CD4-positive, alpha-beta memory T cell (primary cell): ENCODE data around the gene PWWP2B. TPM values are rescaled to one million over a fixed set of nuclear protein-coding genes. Genes with fewer than 3 reads are reported as not detected.
A peak's percentile ranks its signal among the peaks of the same experiment; 100 is the strongest.

Experiments used
- CTCF ChIA-PET: fragments of 350-600 bp; sonication (Branson Sonifier 250); formaldehyde crosslinking; loops from one replicate; lab custom pipeline; 2021; ENCODE audit warnings: inconsistent platforms; ENCODE audit not compliant: partially characterized antibody; lab: Charles Lee
- POLR2A ChIA-PET: fragments of 350-600 bp; sonication (Branson Sonifier 250); formaldehyde crosslinking; loops from one replicate; lab custom pipeline; 2021; ENCODE audit not compliant: partially characterized antibody; lab: Charles Lee
- DNase-seq, 5 donors: peaks; one replicate each; pipeline versions ENCODE4 v3.0.0 to v3.0.0-alpha.2; 2020 to 2022; ENCODE audit warnings: mixed read lengths in 1 of 5
- H3K27ac ChIP-seq: one replicate; pipeline ENCODE4 v1.7.0; 2013; ENCODE audit warnings: low read depth, low read length
- H3K27me3 ChIP-seq: 2 replicates; pipeline ENCODE4 v1.7.0; 2013; ENCODE audit warnings: mild to moderate bottlenecking, low read length, moderate library complexity; ENCODE audit not compliant: insufficient read depth
- H3K36me3 ChIP-seq: 2 replicates; pipeline ENCODE4 v1.7.0; 2013; ENCODE audit warnings: mild to moderate bottlenecking, low read length, moderate library complexity; ENCODE audit not compliant: insufficient read depth
- H3K4me1 ChIP-seq: 2 replicates; pipeline ENCODE4 v1.7.0; 2013; ENCODE audit warnings: mild to moderate bottlenecking, low read length, moderate library complexity; ENCODE audit not compliant: insufficient read depth
- H3K4me3 ChIP-seq, 2 donors: one replicate each; pipeline ENCODE4 v1.7.0; 2013; ENCODE audit warnings: low read length in 2 of 2, mild to moderate bottlenecking in 1 of 2
- H3K9me3 ChIP-seq, 2 donors: one replicate each; pipeline ENCODE4 v1.7.0; 2013; ENCODE audit warnings: low read length in 2 of 2, control low read depth in 1 of 2; ENCODE audit not compliant: control insufficient read depth in 1 of 2
- H3K27ac Mint-ChIP-seq, 7 donors: one replicate each; pipeline ENCODE4 v1.8.0; 2020 to 2021; ENCODE audit warnings: mixed read lengths in 7 of 7, mild to moderate bottlenecking in 6 of 7, inconsistent platforms in 3 of 7, moderate library complexity in 3 of 7
- H3K27me3 Mint-ChIP-seq, 2 donors: one replicate each; pipeline ENCODE4 v1.8.0; 2020 to 2021; ENCODE audit warnings: mixed read lengths in 2 of 2
- H3K36me3 Mint-ChIP-seq, 2 donors: one replicate each; pipeline ENCODE4 v1.8.0; 2020 to 2021; ENCODE audit warnings: mixed read lengths in 2 of 2, inconsistent platforms in 1 of 2, mild to moderate bottlenecking in 1 of 2
- H3K4me1 Mint-ChIP-seq, 4 donors: one replicate each; pipeline ENCODE4 v1.8.0; 2020 to 2021; ENCODE audit warnings: mixed read lengths in 4 of 4, mild to moderate bottlenecking in 1 of 4
- H3K4me3 Mint-ChIP-seq, 8 donors: one replicate each; pipeline ENCODE4 v1.8.0; 2020 to 2021; ENCODE audit warnings: mixed read lengths in 8 of 8, mild to moderate bottlenecking in 7 of 8, moderate library complexity in 6 of 8, inconsistent platforms in 3 of 8
- H3K9me3 Mint-ChIP-seq, 8 donors: one replicate each; pipeline ENCODE4 v1.8.0; 2020 to 2021; ENCODE audit warnings: mixed read lengths in 8 of 8, mild to moderate bottlenecking in 5 of 8, inconsistent platforms in 3 of 8, moderate library complexity in 1 of 8
- intact Hi-C: fragments of 100-400 bp; cut with micrococcal nuclease; formaldehyde crosslinking; loops from one replicate; pipeline ENCODE4 v1.15.1; 2023
- polyA plus RNA-seq, 2 donors: library from polyadenylated mRNA; unstranded; fragments of 300-500 nt; fragmentation: Illumina TruSeq; gene quantifications; one replicate each; pipeline ENCODE4 v1.2.3, GENCODE V29; 2021
- total RNA-seq, 2 experiments: library from RNA; stranded (reverse); gene quantifications; one replicate each; pipeline ENCODE4 v1.2.3, GENCODE V29; 2021

PWWP2B gene
- total RNA-seq = 1 to 10 TPM; 9.4 to 9.9 TPM
- polyA plus RNA-seq = 1 to 10 TPM in 1 of 2 donors, under 1 TPM in 1; 0.92 to 3.2 TPM

DNA sequence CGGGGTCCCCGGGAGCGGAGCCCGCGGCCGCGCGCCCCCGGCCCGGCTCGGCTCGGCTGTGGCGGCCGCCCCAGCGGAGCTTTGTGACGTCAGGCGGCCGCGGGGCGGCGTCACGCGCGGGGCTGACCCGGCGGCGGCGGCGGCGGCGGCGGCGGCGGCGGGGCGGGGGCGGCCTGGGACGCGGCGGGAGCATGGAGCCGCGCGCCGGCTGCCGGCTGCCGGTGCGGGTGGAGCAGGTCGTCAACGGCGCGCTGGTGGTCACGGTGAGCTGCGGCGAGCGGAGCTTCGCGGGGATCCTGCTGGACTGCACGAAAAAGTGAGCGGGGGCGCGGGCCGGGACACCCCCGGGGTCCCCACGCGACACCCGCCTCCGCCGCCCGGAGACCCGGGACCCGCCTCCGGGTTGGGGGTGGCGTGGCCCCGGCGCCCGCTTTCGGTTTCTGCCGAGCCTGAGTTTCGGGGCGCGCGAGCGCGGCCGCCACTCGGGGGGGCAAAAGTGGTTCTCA, at the start of gene PWWP2B:
Gene PWWP2B (plus strand): TSS at position 165 of the 506 bp plus-strand sequence. CDS start 27 bp downstream, at position 192.
- H3K36me3 ChIP-seq = no peaks in the 10 kb centered on the region
- no peaks in the 10 kb centered on the region for H3K27me3 Mint-ChIP-seq
- H3K9me3 ChIP-seq = no peaks in the 10 kb centered on the region
- DNase-seq = peak; percentile 54 to 77 (median 65)
- intact Hi-C loops = loop anchor here (1.0 kb wide), 1 partner anchor 140 kb away; the partner anchor contains the start of gene INPP5A
- H3K27ac Mint-ChIP-seq = peak within 1 kb of the TSS; percentile 76 to 96 (median 90)
- H3K36me3 Mint-ChIP-seq = peaks cover 0 to 2% of the 10 kb centered on the region in 2 donors
- peak within 1 kb of the TSS; percentile 89 to 94 (median 91) for H3K4me3 Mint-ChIP-seq
- POLR2A ChIA-PET = interaction anchor here (0.6 to 2.8 kb wide), 6 partner anchors 9 to 167 kb away, joined by 3 to 41 read pairs (median 4); no protein-coding TSS in a partner anchor
- peak within 1 kb of the TSS; percentile 62 for H3K27ac ChIP-seq
- peak within 1 kb of the TSS; percentile 28 to 69 for H3K4me3 ChIP-seq
- peaks cover 0 to 5% (median 0%) of the 10 kb centered on the region in 8 donors for H3K9me3 Mint-ChIP-seq
- H3K4me1 ChIP-seq = peaks cover 26% of the 10 kb centered on the region
- H3K4me1 Mint-ChIP-seq = peaks cover 7 to 30% (median 17%) of the 10 kb centered on the region in 4 donors
- H3K27me3 ChIP-seq = no peaks in the 10 kb centered on the region
- CTCF ChIA-PET = interaction anchor here (0.6 to 1.4 kb wide), 4 partner anchors 46 to 55 kb away, joined by 3 to 6 read pairs (median 3); no protein-coding TSS in a partner anchor

DNA sequence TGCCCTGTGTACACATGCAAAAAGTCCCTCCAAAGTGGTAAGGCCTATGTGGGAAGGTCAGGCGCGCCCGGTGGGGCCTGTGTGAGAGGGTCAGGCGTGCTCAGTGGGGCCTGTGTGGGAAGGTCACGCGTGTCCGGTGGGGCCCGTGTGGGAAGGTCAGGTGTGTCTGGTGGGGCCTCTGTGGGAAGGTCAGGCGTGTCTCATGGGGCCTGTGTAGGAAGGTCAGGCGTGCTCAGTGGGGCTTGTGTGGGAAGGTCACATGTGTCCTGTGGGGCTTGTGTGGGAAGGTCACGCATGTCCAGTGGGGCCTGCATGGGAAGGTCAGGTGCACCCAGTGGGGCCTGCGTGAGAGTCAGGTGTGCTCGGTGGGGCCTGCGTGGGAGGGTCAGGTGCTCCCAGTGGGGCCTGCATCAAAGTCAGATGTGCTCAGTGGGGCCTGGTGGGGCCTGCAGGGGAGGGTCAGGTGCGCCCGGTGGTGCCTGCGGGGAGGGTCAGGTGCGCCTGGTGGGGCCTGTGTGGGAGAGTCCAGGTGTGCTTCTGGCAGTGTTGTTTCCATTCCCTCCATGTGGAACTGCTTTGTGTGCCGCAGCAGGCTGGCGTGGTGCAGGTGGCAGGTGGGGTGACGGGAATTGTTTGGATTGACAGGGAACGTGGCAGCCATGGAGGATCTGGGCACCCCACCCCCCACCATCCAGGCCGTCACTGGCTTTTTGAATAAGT, 49.6 kb upstream of the PWWP2B start:
- H3K9me3 Mint-ChIP-seq = peaks cover 0 to 3% (median under 1%) of the 10 kb centered on the region in 8 donors
- peaks cover 2 to 9% of the 10 kb centered on the region in 2 donors for H3K36me3 Mint-ChIP-seq
- H3K4me1 ChIP-seq = no peaks in the 10 kb centered on the region
- H3K9me3 ChIP-seq = no peaks in the 10 kb centered on the region
- no peak overlapping the region for H3K27ac ChIP-seq
- CTCF ChIA-PET = interaction anchor here (1.2 kb wide), 1 partner anchor 15 kb away, joined by 4 read pairs; no protein-coding TSS in a partner anchor
- no peaks in the 10 kb centered on the region for H3K27me3 ChIP-seq
- H3K27me3 Mint-ChIP-seq = no peaks in the 10 kb centered on the region
- no peaks in the 10 kb centered on the region for H3K36me3 ChIP-seq
- intact Hi-C loops = no loop called here
- no peak overlapping the region for H3K27ac Mint-ChIP-seq
- no peak overlapping the region for H3K4me3 ChIP-seq
- POLR2A ChIA-PET = no interaction called here
- no peak overlapping the region for H3K4me3 Mint-ChIP-seq
- H3K4me1 Mint-ChIP-seq = no peaks in the 10 kb centered on the region
- no peak for DNase-seq

- peaks cover 1 to 5% of the 10 kb centered on the region in 2 donors for H3K36me3 Mint-ChIP-seq
- H3K27ac Mint-ChIP-seq = no peak overlapping the region
- H3K4me3 Mint-ChIP-seq = no peak overlapping the region
- ChIA-PET CTCF (interaction anchor here (1.2 kb wide), 1 partner anchor 14 kb away, joined by 4 read pairs; no protein-coding TSS in a partner anchor), POLR2A (no interaction called here)
- no peak overlapping the region for H3K27ac ChIP-seq
- no peak overlapping the region for H3K4me3 ChIP-seq
- no peaks in the 10 kb centered on the region for H3K27me3 Mint-ChIP-seq
- intact Hi-C loops = no loop called here
- peaks cover 0 to 4% (median 2%) of the 10 kb centered on the region in 4 donors for H3K4me1 Mint-ChIP-seq
- DNase-seq = no peak
- no peaks in the 10 kb centered on the region for H3K9me3 ChIP-seq
- H3K27me3 ChIP-seq = no peaks in the 10 kb centered on the region
- H3K4me1 ChIP-seq = no peaks in the 10 kb centered on the region
- no peaks in the 10 kb centered on the region for H3K9me3 Mint-ChIP-seq
- H3K36me3 ChIP-seq = no peaks in the 10 kb centered on the region
Measured at GRCh38 chr10:132347931-132348267, 49.1 kb upstream of the PWWP2B start.

GRCh38 chr10:132349766-132350165, 47.2 kb upstream of the PWWP2B start:
- Histone ChIP-seq H3K9me3 (no peaks in the 10 kb centered on the region), H3K27ac (no peak overlapping the region), H3K27me3 (no peaks in the 10 kb centered on the region), H3K4me1 (no peaks in the 10 kb centered on the region), H3K36me3 (no peaks in the 10 kb centered on the region), H3K4me3 (no peak overlapping the region)
- Mint-ChIP-seq H3K4me1 (peaks cover 0 to 8% (median 3%) of the 10 kb centered on the region in 4 donors), H3K36me3 (peaks cover 1 to 2% of the 10 kb centered on the region in 2 donors), H3K27me3 (no peaks in the 10 kb centered on the region), H3K4me3 (no peak overlapping the region), H3K9me3 (no peaks in the 10 kb centered on the region), H3K27ac (no peak overlapping the region)
- POLR2A ChIA-PET = no interaction called here
- DNase-seq = no peak
- intact Hi-C loops = loop anchor here (5.0 kb wide), 1 partner anchor 42 kb away; the partner anchor contains the start of gene STK32C
- CTCF ChIA-PET = interaction anchor here (0.9 to 1.3 kb wide), 2 partner anchors 11 kb away, joined by 3 to 5 read pairs; no protein-coding TSS in a partner anchor

DNA sequence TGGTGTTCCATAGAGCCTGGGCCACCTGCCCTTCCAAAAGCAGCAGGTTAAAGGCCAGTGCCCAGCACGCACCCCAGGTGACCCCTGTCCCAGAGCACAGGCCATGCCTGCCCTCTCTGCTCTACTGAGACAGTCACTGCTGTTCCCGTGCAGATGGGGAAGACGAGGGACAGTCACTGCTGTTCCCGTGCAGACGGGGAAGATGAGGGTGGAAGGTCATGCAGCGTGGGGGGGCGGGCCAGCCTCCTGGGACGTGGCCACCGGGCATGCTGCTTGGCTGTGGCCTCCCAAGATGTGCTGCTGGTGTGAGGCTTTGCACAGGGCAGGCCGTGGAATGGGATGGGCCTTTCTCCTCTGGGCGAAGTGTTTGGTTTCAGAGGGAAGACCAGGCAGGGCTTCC, 46.6 kb upstream of the PWWP2B start:
- Histone ChIP-seq H3K27ac (no peak overlapping the region), H3K9me3 (no peaks in the 10 kb centered on the region), H3K36me3 (no peaks in the 10 kb centered on the region), H3K27me3 (no peaks in the 10 kb centered on the region), H3K4me3 (no peak overlapping the region), H3K4me1 (no peaks in the 10 kb centered on the region)
- CTCF ChIA-PET = interaction anchor here (0.9 to 1.3 kb wide), 2 partner anchors 10 to 12 kb away, joined by 3 to 5 read pairs; no protein-coding TSS in a partner anchor
- intact Hi-C loops = loop anchor here (5.0 kb wide), 1 partner anchor 43 kb away; the partner anchor contains the start of gene STK32C
- Mint-ChIP-seq H3K36me3 (peaks cover 0 to 1% of the 10 kb centered on the region in 2 donors), H3K4me3 (no peak overlapping the region), H3K9me3 (no peaks in the 10 kb centered on the region), H3K27me3 (no peaks in the 10 kb centered on the region), H3K4me1 (peaks cover 0 to 8% (median 3%) of the 10 kb centered on the region in 4 donors), H3K27ac (no peak overlapping the region)
- POLR2A ChIA-PET = no interaction called here
- no peak for DNase-seq

DNA sequence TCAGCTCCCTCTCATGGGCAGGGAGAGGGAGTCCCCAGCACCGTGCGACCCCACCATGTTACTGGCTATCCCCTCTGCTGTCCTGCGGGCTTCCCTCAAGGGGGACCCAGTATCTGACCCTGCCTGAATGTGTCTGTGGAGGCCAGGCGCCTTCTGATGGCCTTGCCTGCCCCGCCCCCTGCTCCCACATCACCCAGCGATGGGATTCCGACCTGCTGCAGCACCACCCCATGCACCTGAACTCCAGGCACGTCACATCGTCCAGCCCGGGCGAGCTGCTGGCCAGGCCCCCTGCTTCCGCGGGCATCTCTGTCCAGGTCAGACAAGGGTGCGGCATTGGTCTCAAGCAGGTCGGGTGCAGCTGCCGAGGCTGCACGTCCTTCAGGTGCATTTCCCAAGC, 46.1 kb upstream of the PWWP2B start:
- Histone ChIP-seq H3K4me1 (no peaks in the 10 kb centered on the region), H3K36me3 (no peaks in the 10 kb centered on the region), H3K4me3 (no peak overlapping the region), H3K9me3 (no peaks in the 10 kb centered on the region), H3K27ac (no peak overlapping the region), H3K27me3 (no peaks in the 10 kb centered on the region)
- DNase-seq = no peak
- CTCF ChIA-PET = interaction anchor here (0.7 to 1.4 kb wide), 6 partner anchors 9 to 206 kb away, joined by 3 to 6 read pairs (median 3); no protein-coding TSS in a partner anchor
- H3K36me3 Mint-ChIP-seq = peaks cover 0 to 1% of the 10 kb centered on the region in 2 donors
- no peaks in the 10 kb centered on the region for H3K27me3 Mint-ChIP-seq
- H3K4me3 Mint-ChIP-seq = no peak overlapping the region
- no peak overlapping the region for H3K27ac Mint-ChIP-seq
- peaks cover 0 to 8% (median 3%) of the 10 kb centered on the region in 4 donors for H3K4me1 Mint-ChIP-seq
- intact Hi-C loops = loop anchor here (5.0 kb wide), 1 partner anchor 44 kb away; the partner anchor contains the start of gene STK32C
- no peaks in the 10 kb centered on the region for H3K9me3 Mint-ChIP-seq
- POLR2A ChIA-PET = no interaction called here

DNA sequence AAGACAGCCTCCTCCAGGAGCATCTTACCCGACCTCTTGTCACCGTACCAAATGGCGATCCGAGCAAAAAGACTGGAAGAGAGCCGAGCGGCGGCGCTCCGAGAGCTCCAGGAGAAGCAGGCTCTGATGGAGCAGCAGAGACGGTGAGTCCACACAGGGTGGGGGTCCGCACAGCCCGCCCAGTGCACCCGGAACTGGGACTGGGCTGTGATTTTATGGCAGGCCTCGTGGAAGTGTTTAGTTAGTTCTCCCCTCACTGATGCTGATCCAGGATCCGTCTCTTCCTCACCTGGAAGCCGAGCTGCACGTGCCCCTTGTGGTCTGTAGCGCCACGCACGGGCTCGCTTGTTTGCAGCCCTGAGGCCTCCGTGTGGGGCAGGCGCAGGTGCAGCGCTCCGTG, 45.4 kb upstream of the PWWP2B start:
- H3K27ac Mint-ChIP-seq = no peak overlapping the region
- ChIA-PET CTCF (interaction anchor here (0.7 to 1.4 kb wide), 7 partner anchors 9 to 206 kb away, joined by 3 to 6 read pairs (median 3); no protein-coding TSS in a partner anchor), POLR2A (no interaction called here)
- no peak overlapping the region for H3K27ac ChIP-seq
- H3K4me1 ChIP-seq = no peaks in the 10 kb centered on the region
- no peaks in the 10 kb centered on the region for H3K9me3 Mint-ChIP-seq
- H3K4me3 Mint-ChIP-seq = no peak overlapping the region
- H3K36me3 ChIP-seq = no peaks in the 10 kb centered on the region
- H3K36me3 Mint-ChIP-seq = peaks cover 0 to 1% of the 10 kb centered on the region in 2 donors
- peaks cover 0 to 8% (median 3%) of the 10 kb centered on the region in 4 donors for H3K4me1 Mint-ChIP-seq
- H3K27me3 Mint-ChIP-seq = no peaks in the 10 kb centered on the region
- H3K9me3 ChIP-seq = no peaks in the 10 kb centered on the region
- intact Hi-C loops = loop anchor here (5.0 kb wide), 1 partner anchor 44 kb away; the partner anchor contains the start of gene STK32C
- no peaks in the 10 kb centered on the region for H3K27me3 ChIP-seq
- no peak overlapping the region for H3K4me3 ChIP-seq
- DNase-seq = no peak
